ENCODE measurements around the gene NAGLU.

Gene NAGLU

GRCh38 chr17:42527932-42528331 lies 8.1 kb upstream of the NAGLU start:
- Histone ChIP-seq H3K18ac (ENCODE audit: low read length) (no peak overlapping the region), H2AFZ (ENCODE audit: low read length) (no peak overlapping the region), H3K27me3 (ENCODE audit: control insufficient read depth in 3 of 3, insufficient read depth in 3 of 3, low read depth in 1 of 3, low read length in 3 of 3) (peaks cover 0 to 2% (median 0%) of the 10 kb centered on the region in 3 experiments), H2BK12ac (ENCODE audit: low read length) (no peak overlapping the region), H3K79me1 (ENCODE audit: low read depth, low read length) (no peaks in the 10 kb centered on the region), H3K23ac (ENCODE audit: low read depth, low read length, poor library complexity) (no peak overlapping the region), H3K4ac (ENCODE audit: low read length) (no peak overlapping the region), H2AK5ac (ENCODE audit: low read depth, low read length) (no peak overlapping the region), H4K91ac (ENCODE audit: low read depth, low read length, poor library complexity) (no peak overlapping the region), H3K27ac (replicated peaks; ENCODE audit: low read length) (no peak overlapping the region), H3K14ac (ENCODE audit: low read length) (no peak overlapping the region), H3K4me1 (ENCODE audit: control insufficient read depth in 2 of 2, insufficient read depth in 1 of 2, low read depth in 1 of 2, low read length in 2 of 2) (peaks cover 2 to 5% of the 10 kb centered on the region in 2 donors), H2BK120ac (ENCODE audit: low read depth, low read length) (no peak overlapping the region), H2BK5ac (ENCODE audit: low read length) (no peak overlapping the region), H3K4me3 (ENCODE audit: low read length in 2 of 2) (no peak overlapping the region), H3K36me3 (replicated peaks in 1 of 2; ENCODE audit: control insufficient read depth in 2 of 2, insufficient read depth in 2 of 2, low read length in 2 of 2) (peaks cover 0 to 7% of the 10 kb centered on the region in 2 donors), H3K4me2 (ENCODE audit: insufficient read depth, low read length, poor library complexity, severe bottlenecking) (no peak overlapping the region), H4K8ac (ENCODE audit: low read depth, low read length) (no peak overlapping the region), H3K9me3 (replicated peaks in 1 of 2; ENCODE audit: control insufficient read depth in 2 of 2, insufficient read depth in 1 of 2, low read depth in 1 of 2, low read length in 2 of 2) (no peaks in the 10 kb centered on the region), H2BK15ac (ENCODE audit: low read length) (no peak overlapping the region), H3K9ac (ENCODE audit: low read depth, low read length, poor library complexity) (no peak overlapping the region)
- DNase-seq (ENCODE audit: low spot score), result no peak
- WGBS, 2 donors (ENCODE audit: extremely low coverage in 2 of 2, insufficient read length in 2 of 2, insufficient replicate concordance in 1 of 2), result no CpG with 5 or more reads among the region's 6 CpGs

- Histone ChIP-seq H3K23ac (ENCODE audit: low read depth, low read length, poor library complexity) (no peak overlapping the region), H2AFZ (ENCODE audit: low read length) (no peak overlapping the region), H3K79me1 (ENCODE audit: low read depth, low read length) (no peaks in the 10 kb centered on the region), H3K9me3 (replicated peaks in 1 of 2; ENCODE audit: control insufficient read depth in 2 of 2, insufficient read depth in 1 of 2, low read depth in 1 of 2, low read length in 2 of 2) (no peaks in the 10 kb centered on the region), H2BK15ac (ENCODE audit: low read length) (no peak overlapping the region), H3K4ac (ENCODE audit: low read length) (no peak overlapping the region), H3K4me2 (ENCODE audit: insufficient read depth, low read length, poor library complexity, severe bottlenecking) (no peak overlapping the region), H3K36me3 (replicated peaks in 1 of 2; ENCODE audit: control insufficient read depth in 2 of 2, insufficient read depth in 2 of 2, low read length in 2 of 2) (no peaks in the 10 kb centered on the region), H2AK5ac (ENCODE audit: low read depth, low read length) (no peak overlapping the region), H3K4me3 (ENCODE audit: low read length in 2 of 2) (no peak overlapping the region), H3K18ac (ENCODE audit: low read length) (no peak overlapping the region), H2BK5ac (ENCODE audit: low read length) (no peak overlapping the region), H3K9ac (ENCODE audit: low read depth, low read length, poor library complexity) (no peak overlapping the region), H3K14ac (ENCODE audit: low read length) (no peak overlapping the region), H4K8ac (ENCODE audit: low read depth, low read length) (no peak overlapping the region), H3K4me1 (ENCODE audit: control insufficient read depth in 2 of 2, insufficient read depth in 1 of 2, low read depth in 1 of 2, low read length in 2 of 2) (peaks cover 2 to 3% of the 10 kb centered on the region in 2 donors), H3K27me3 (ENCODE audit: control insufficient read depth in 3 of 3, insufficient read depth in 3 of 3, low read depth in 1 of 3, low read length in 3 of 3) (peaks cover 0 to 2% (median 0%) of the 10 kb centered on the region in 3 experiments), H2BK120ac (ENCODE audit: low read depth, low read length) (no peak overlapping the region), H2BK12ac (ENCODE audit: low read length) (peak overlapping the region; percentile 14), H3K27ac (replicated peaks; ENCODE audit: low read length) (no peak overlapping the region), H4K91ac (ENCODE audit: low read depth, low read length, poor library complexity) (no peak overlapping the region)
- WGBS, 2 donors (ENCODE audit: extremely low coverage in 2 of 2, insufficient read length in 2 of 2, insufficient replicate concordance in 1 of 2), result no CpG with 5 or more reads among the region's 3 CpGs
- no peak for DNase-seq (ENCODE audit: low spot score)
Measured at GRCh38 chr17:42529061-42529460, 7.0 kb upstream of the NAGLU start.

- H2BK5ac ChIP-seq (ENCODE audit: low read length), result no peak overlapping the region
- H3K23ac ChIP-seq (ENCODE audit: low read depth, low read length, poor library complexity), result no peak overlapping the region
- no peaks in the 10 kb centered on the region for H3K36me3 ChIP-seq (replicated peaks in 1 of 2; ENCODE audit: control insufficient read depth in 2 of 2, insufficient read depth in 2 of 2, low read length in 2 of 2)
- no peaks in the 10 kb centered on the region for H3K9me3 ChIP-seq (replicated peaks in 1 of 2; ENCODE audit: control insufficient read depth in 2 of 2, insufficient read depth in 1 of 2, low read depth in 1 of 2, low read length in 2 of 2)
- no peak overlapping the region for H3K4me2 ChIP-seq (ENCODE audit: insufficient read depth, low read length, poor library complexity, severe bottlenecking)
- no peak for DNase-seq (ENCODE audit: low spot score)
- H3K27ac ChIP-seq (replicated peaks; ENCODE audit: low read length), result no peak overlapping the region
- H2BK15ac ChIP-seq (ENCODE audit: low read length), result no peak overlapping the region
- H3K4ac ChIP-seq (ENCODE audit: low read length), result no peak overlapping the region
- no peak overlapping the region for H2AFZ ChIP-seq (ENCODE audit: low read length)
- no peak overlapping the region for H3K9ac ChIP-seq (ENCODE audit: low read depth, low read length, poor library complexity)
- WGBS, 2 donors (ENCODE audit: extremely low coverage in 2 of 2, insufficient read length in 2 of 2, insufficient replicate concordance in 1 of 2), result no CpG with 5 or more reads among the region's 2 CpGs
- H3K4me1 ChIP-seq (ENCODE audit: control insufficient read depth in 2 of 2, insufficient read depth in 1 of 2, low read depth in 1 of 2, low read length in 2 of 2), result peaks cover 8 to 15% of the 10 kb centered on the region in 2 donors
- H3K27me3 ChIP-seq (ENCODE audit: control insufficient read depth in 3 of 3, insufficient read depth in 3 of 3, low read depth in 1 of 3, low read length in 3 of 3), result peaks cover 0 to 2% (median 0%) of the 10 kb centered on the region in 3 experiments
- H3K18ac ChIP-seq (ENCODE audit: low read length), result no peak overlapping the region
- H3K14ac ChIP-seq (ENCODE audit: low read length), result no peak overlapping the region
- no peak overlapping the region for H2AK5ac ChIP-seq (ENCODE audit: low read depth, low read length)
- H2BK120ac ChIP-seq (ENCODE audit: low read depth, low read length), result no peak overlapping the region
- no peak overlapping the region for H2BK12ac ChIP-seq (ENCODE audit: low read length)
- no peak overlapping the region for H3K4me3 ChIP-seq (ENCODE audit: low read length in 2 of 2)
- H4K91ac ChIP-seq (ENCODE audit: low read depth, low read length, poor library complexity), result no peak overlapping the region
- H4K8ac ChIP-seq (ENCODE audit: low read depth, low read length), result no peak overlapping the region
- no peaks in the 10 kb centered on the region for H3K79me1 ChIP-seq (ENCODE audit: low read depth, low read length)
Measured at GRCh38 chr17:42530952-42531454, 5.0 kb upstream of the NAGLU start.

GRCh38 chr17:42531455-42532354 lies 4.3 kb upstream of the NAGLU start:
- H3K79me1 ChIP-seq (ENCODE audit: low read depth, low read length), result no peaks in the 10 kb centered on the region
- H4K8ac ChIP-seq (ENCODE audit: low read depth, low read length), result no peak overlapping the region
- DNase-seq (ENCODE audit: low spot score), result no peak
- H2BK12ac ChIP-seq (ENCODE audit: low read length), result no peak overlapping the region
- no peak overlapping the region for H2AK5ac ChIP-seq (ENCODE audit: low read depth, low read length)
- H3K4me1 ChIP-seq (ENCODE audit: control insufficient read depth in 2 of 2, insufficient read depth in 1 of 2, low read depth in 1 of 2, low read length in 2 of 2), result peaks cover 9 to 17% of the 10 kb centered on the region in 2 donors
- H2BK15ac ChIP-seq (ENCODE audit: low read length), result peak overlapping the region; percentile 89
- peak overlapping the region; percentile 69 for H3K4me2 ChIP-seq (ENCODE audit: insufficient read depth, low read length, poor library complexity, severe bottlenecking)
- no peaks in the 10 kb centered on the region for H3K9me3 ChIP-seq (replicated peaks in 1 of 2; ENCODE audit: control insufficient read depth in 2 of 2, insufficient read depth in 1 of 2, low read depth in 1 of 2, low read length in 2 of 2)
- peaks cover 0 to 2% (median 0%) of the 10 kb centered on the region in 3 experiments for H3K27me3 ChIP-seq (ENCODE audit: control insufficient read depth in 3 of 3, insufficient read depth in 3 of 3, low read depth in 1 of 3, low read length in 3 of 3)
- H2BK120ac ChIP-seq (ENCODE audit: low read depth, low read length), result no peak overlapping the region
- no peak overlapping the region for H3K14ac ChIP-seq (ENCODE audit: low read length)
- H3K23ac ChIP-seq (ENCODE audit: low read depth, low read length, poor library complexity), result peak overlapping the region; percentile 43
- no peak overlapping the region for H3K4ac ChIP-seq (ENCODE audit: low read length)
- no peak overlapping the region for H2BK5ac ChIP-seq (ENCODE audit: low read length)
- H3K36me3 ChIP-seq (replicated peaks in 1 of 2; ENCODE audit: control insufficient read depth in 2 of 2, insufficient read depth in 2 of 2, low read length in 2 of 2), result no peaks in the 10 kb centered on the region
- no peak overlapping the region for H3K27ac ChIP-seq (replicated peaks; ENCODE audit: low read length)
- peak overlapping the region; percentile 49 to 65 for H3K4me3 ChIP-seq (ENCODE audit: low read length in 2 of 2)
- H2AFZ ChIP-seq (ENCODE audit: low read length), result peak overlapping the region; percentile 96
- no CpG with 5 or more reads among the region's 60 CpGs for WGBS, 2 donors (ENCODE audit: extremely low coverage in 2 of 2, insufficient read length in 2 of 2, insufficient replicate concordance in 1 of 2)
- peak overlapping the region; percentile 65 for H3K18ac ChIP-seq (ENCODE audit: low read length)
- no peak overlapping the region for H4K91ac ChIP-seq (ENCODE audit: low read depth, low read length, poor library complexity)
- H3K9ac ChIP-seq (ENCODE audit: low read depth, low read length, poor library complexity), result peak overlapping the region; percentile 77

Data from neuronal stem cell (in vitro differentiated cells).